ENCODE results near the gene MYO18B.

MYO18B gene

DNA sequence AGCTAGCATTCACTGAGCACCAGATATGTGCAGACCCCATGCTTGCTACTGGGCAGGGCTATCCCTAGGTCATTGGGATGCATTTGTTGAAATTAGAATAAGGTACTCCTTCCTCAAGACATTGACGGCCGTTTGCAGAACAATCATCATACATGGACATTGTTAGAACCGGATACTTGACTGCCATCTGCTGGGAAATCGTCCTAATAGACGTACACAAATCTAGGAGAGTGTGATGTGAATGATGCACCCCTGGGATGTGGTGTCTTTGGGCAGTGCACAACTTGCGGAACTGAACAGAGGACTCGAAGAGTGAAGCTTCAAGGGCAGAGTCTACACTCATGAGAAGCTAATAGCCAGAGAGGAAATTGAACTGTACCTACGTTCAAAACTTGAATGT, 35.9 kb downstream of the MYO18B start:
- no peak for DNase-seq

DNA sequence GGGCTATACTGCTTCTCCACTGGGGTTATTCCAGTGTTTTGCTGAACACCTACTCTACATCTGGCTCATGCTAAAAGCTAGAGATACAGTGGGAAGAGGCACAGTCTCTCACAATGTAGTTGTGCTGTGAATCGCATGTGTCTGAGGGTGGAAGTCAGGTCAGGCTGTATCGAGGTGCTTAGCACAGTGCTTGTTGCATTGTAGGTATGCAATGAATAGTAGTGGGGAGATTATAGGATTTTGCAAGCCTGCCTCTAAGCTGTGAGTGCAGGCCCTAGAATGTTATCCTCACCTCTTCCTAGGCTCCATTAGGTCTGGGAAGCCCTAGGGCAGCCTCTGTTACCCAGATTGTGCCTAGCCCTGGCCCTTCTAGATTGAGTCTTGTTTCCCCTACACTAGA, 37.4 kb downstream of the MYO18B start:
- DNase-seq: no peak

DNA sequence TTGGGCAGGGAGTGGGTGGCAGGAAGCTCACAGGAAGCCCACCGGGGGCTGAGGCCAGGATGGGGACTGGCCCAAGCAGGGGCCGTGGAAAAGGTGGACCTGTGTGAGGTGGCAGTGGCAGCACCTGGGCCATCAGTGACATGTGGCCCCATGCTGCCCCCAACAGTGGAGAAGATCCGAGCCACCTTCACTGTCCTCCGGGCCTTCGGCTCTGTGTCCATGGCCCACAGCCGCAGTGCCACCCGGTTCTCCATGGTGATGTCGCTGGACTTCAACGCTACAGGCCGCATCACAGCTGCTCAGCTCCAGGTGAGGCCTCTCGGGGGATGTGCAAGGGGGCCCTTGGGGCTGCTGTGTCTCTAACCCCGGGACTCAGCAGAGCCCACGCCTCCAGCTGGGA, 37.9 kb downstream of the MYO18B start:
- no peak for DNase-seq

DNA sequence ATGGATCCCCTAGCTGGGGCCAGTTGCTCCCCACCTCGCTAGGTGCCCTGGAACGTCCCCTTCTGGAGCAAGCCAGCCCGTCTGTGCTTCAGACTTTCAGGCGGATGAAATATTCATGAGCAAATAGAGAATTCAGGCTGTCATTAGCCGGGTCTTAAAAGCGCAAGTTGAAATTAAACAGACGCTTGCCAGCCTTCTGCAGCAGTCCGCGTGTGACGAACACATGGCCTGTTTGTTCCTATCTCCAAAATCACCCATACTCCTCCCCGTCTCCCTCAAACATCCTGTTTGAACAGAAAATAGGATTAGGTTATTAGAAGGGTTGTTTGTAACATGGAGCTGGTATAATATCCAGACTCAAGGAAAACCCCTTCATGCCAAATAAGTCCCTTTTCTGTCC, 38.7 kb downstream of the MYO18B start:
- no peak for DNase-seq

DNA sequence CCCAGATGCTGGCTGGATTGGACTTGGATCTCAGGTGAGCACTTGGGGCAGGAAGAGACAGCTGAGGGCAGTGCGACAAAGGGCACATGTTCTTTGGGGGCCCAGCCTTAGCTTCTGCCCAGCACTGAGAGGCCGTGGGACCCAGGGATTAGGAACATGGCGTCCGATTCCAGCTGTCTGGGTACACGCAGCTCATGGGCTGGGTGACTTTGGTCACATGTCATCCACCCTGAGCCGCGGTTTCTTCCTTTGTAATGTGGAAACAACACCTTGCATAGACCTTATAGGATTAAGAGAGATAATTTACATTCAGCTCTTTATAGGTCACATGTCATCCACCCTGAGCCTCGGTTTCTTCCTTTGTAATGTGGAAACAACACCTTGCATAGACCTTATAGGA, 39.8 kb downstream of the MYO18B start:
- DNase-seq: no peak

DNA sequence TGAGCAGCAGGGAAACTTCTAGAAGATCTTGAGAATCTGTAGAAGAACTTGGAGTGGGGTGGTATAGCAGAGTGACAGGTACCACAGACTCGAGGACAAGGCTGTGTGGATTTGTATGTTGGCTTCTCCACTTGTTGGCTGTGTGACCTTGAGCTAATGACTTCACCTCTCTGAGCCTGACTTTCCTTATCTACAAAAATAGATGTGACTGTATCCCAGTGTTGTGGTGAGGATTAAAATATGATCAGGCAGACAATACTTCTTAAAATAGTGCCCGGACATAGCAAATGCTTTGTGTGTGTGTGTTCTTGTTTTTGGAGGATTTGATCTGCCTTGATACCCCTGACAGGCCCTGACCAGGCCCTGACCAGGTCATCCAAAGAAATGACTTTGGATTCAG, 40.8 kb downstream of the MYO18B start:
- no peak for DNase-seq

DNA sequence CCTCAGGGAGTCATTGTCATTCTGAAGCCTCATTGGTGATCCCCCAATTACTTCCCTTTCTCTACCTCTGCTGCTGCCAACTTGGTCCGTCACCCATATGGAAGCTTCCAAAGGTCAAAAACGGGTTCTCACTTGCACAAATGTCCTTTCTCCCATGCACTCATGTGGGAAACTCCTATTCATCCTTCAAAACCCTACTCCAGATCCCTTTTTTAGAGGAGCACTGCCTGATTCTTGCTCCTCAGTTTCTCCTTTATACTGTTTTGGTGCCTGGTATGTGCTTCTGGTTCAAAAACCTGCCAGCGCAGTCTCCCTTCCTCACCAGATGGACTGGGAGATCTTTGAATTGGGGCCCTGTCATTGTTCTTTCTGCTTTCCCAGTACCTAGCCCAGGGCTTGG, 41.9 kb downstream of the MYO18B start:
- DNase-seq: no peak

DNA sequence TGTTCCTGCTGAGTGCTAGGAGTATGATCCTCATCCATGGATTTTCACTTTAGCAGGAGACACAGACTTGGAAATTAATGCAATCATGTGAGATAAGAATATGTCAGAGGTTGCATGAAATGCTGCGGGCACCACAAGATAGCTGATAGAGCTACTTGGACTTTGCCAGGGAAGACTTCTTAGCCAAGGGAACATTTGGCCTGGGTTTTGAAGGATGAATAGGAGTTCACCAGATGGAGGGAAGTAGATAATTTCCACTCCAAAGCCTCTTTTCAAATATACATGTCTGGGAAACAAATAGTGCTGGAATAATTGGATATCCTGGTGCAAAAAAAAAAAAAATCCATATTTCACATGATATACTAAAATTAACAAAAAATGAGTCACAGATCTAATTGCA, 44.2 kb downstream of the MYO18B start:
- no peak for DNase-seq

DNA sequence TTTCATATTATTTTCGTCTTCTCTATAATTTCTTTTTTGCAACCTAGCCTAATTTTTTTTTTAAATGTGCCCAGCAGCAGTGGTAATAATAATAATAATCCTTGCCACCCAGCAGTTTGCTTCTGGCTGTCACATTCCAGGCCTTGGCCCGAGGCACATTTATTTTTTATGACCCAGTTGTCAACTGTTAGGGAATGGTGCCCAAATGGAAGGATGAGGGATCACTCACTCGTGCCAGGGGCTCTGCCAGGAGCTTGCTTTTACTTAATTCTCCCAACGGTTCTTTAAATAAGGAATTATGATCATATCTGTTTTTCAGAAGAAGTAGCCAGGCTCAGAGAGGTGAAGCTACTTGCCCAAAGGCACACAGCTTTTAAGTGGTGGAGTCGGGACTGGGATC, 49.6 kb downstream of the MYO18B start:
- no peak for DNase-seq

DNA sequence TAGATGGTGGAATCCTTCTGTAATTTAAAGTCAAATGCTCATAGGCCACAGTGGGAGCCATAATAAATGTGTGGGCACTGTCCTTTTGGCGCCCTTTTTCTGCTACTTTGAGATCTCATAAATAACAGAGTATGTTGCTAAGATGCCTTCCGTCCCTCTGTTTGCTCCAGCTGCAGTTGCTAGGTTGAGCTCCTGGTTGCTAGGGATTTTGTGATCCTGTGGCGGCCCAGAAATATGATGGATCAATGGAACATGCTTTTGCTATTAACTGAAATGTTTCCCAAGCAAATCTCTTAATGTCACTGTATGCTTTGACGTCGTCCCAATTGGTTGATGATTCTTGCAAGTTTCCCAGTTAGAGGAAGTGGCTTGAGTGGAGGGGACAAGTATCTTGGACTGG, 53.5 kb downstream of the MYO18B start:
- DNase-seq: no peak

DNA sequence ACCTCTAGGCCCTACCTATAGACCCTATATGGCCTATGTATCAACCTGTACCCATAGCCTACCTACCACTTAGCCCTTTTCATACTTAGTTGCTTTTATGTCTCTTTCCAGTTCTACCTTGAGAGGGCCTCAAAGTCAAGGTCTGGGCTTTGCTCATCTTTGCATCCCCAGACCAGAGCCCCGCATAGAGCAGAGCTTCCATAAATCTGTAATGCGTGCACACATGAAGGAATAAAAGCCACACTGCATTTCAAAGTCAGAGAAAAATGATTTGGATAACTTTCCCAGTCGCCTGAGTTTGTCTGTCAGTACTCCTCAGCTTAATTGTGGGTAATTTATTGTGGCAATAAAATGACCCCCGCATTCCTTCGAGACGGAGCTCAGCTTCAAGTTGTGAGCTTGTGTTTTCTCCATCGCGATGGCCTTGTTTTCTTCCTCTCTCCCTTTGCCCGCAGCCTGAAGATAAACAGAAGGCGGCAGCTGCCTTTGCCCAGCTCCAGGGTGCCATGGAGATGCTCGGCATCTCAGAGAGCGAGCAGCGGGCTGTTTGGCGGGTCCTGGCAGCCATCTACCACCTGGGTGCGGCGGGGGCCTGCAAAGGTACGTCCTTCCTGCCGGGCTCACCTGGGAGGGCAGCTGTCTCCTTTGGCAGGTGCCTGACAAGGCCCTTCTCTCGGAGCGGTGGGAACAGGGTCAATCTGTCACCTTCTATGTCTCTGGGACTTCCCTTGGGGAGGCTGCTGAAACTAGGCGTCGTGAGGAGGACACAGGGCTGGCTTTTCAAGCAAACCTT, 55.7 kb downstream of the MYO18B start:
- DNase-seq: no peak

DNA sequence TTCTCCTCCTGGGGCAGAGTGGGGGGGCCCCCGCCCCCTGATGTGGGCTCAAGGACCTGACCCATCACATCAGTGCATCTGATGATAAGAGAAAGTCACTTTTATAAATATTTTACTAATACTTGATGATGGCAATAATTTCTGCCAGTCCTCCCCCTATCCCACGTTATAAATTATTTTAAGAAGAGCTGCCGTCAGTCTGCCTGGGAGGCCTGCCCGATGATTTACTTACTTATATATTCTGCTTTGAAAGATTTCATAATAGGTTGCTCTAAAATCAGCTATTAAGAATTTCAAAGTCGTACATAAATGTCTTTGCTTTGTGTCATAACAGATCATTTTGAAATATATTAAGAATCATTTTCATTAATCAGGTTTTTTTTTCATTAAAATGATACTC, 58.8 kb downstream of the MYO18B start:
- DNase-seq: no peak

DNA sequence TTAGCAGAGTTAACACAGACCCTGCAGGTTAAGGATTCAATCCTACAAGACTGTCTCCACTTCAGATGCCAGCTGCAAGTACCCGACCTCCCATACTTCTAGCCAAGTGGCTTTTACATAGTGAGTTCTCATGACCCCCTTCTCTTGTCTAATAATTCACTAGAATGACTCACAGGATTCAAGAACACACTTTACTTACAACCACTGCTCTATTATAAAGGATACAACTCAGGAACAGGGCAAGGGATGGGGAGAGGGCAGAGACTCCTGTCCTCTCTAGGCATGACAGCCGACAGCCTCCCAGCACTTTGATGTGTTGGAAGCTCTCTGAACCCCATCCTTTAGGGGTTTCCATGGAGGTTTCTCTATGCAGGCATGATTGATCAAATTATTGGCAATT, 60.0 kb downstream of the MYO18B start:
- DNase-seq: no peak

DNA sequence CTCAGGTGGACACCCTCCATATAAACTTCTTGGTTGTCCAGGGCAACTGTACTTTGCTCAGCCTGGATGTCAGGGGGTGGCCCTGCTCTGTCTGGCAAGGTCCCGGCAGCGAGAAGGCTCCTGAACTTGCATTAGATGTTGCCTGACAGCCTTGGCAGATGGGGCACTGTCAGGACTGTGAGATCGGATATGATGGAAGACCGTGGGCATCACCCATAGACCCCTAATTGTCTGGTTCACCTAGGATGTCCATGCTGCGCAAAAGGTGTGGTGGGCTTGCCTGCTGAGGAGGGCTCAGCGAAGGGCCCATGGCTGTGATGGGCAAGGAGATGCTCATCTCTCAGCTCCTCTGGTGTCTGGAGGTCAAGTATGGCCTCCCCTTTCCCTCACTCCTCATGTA, 62.7 kb downstream of the MYO18B start:
- no peak for DNase-seq

DNA sequence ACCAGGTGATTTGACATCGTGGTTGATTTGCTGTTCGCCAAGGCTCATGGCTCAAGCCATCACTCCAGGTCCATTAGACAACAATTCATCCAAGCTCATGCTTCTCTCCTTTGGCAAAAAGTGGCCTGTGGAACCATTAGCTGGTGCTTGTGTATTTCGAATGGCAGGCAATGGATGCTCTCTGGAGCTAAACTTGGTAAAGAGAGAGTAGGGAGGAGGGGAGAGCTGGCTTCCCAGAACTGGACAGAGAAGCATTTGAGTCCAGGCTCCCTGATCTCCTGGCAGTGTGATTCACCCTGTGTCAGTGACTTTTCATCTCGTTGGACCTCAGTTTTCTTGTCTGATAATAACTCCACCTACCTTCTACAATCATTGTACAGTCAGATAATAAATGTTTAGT, 64.6 kb downstream of the MYO18B start:
- no peak for DNase-seq

DNA sequence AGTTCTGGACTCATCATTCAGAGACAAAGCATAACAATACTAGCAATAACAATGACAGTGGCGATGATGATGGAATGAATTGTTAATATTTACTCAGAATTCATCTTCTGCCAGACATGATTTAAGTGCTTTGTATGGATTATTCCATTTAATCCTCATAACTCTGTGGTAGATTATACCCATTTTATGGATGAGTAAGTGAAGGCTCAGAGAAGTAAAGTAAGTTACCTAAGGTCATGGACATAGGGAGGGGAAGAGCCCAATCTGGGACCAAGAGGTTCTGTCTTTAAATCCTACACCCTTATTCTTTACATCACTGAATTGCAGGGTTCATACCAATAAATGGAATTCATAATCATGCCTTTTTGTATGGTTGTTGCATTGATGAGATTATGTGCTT, 72.7 kb downstream of the MYO18B start:
- no peak for DNase-seq

DNA sequence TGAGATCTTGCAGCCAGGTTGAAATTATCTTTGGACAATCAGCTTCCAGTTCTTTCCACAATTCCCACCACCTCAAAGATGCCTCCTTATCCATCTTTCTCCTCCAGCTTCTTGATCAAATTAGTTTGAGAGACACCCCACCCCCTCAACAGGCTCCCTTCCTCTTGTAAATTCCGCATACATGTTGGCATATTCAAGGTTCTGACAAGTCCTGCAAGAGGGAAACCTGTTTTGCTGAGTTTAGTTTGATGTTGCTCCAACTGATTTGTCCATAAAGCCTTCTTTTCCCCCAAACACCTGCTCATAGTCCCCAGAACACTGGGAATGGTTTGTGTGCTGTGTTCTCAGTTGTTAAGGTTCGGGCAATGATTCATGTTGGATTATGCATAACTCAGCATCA, 73.6 kb downstream of the MYO18B start:
- DNase-seq: no peak

DNA sequence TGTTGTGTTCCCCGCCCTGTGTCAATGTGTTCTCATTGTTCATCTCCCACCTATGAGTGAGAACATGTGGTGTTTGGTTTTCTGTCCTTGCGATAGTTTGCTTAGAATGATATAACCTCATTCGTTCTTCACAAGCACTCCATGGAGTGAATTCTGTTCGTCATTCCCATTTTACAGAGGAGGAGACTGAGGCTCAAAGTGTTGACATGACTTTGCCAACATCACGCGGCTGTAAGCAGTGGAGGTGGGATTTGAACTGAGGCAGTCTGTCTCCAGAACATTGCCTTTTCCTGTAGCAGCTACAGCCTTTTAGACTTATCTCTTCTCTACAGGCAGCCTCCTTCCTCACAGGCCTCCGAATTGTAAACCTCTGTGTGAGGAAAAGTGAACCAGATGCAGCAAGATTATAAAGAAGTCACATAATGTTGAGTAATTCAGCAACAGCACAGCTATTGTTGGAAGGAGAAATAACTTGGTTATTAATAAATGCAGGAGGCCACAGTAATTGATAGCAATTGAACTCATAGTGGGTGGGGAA, 74.6 kb downstream of the MYO18B start:
- no peak for DNase-seq

DNA sequence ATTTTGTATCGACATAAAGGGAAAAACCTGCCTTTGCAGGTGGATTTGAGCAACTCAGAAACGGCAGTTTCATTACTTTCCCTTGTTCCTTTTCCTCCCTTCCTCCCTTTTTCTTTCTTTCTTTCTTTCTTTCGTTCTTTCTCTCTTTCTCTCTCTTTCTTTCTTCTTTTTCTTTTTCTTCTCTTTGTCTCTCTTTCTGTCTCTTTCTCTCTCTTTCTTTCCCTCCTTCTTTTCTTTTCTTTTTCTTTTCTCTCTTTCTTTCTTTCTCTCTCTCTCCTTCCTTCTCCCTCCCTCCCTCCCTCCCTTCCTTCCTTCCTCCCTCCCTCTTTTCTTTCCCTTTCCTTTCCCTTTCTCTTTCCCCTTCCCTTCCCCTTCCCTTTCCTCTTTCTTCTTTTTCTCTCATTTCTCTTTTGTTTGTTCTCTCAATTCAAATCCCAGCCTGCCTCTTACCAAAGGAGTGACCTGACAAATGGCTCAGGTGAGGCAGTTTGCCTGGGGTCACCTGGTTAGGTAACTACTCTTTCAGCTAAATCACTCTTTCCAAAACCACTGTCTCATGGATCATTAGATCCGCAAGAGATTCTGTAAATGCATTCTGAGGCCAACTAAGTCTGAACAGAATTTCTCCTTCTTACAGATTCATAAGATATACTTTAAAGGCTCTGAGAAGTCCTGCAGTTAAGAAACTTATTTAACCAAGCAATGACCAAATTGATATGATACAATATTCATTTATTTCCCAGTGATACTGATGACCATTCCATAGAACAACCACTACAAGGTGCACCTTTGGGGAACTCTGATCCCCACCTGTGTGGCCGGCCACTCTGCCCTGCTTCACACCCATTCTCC, 75.3 kb downstream of the MYO18B start:
- no peak for DNase-seq

DNA sequence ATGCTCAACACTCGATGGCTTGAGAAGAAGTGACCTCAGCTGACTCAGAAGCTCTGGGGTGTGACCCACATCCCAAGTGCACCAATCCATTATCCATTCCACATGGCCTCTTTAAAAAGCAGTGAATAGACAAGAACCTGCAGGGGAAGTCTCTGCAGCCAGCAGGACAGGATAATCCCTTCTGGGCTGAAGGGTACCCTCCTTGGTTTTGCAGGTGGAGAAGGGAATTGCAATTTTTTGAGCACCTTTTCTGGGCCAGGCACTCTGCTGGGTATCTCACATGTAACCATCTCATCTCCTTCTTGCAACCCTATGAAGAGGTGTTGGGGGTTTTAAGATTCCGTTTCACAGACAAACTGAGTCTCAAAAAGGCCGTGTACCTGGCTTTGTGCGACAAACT, 76.6 kb downstream of the MYO18B start:
- DNase-seq: no peak

DNA sequence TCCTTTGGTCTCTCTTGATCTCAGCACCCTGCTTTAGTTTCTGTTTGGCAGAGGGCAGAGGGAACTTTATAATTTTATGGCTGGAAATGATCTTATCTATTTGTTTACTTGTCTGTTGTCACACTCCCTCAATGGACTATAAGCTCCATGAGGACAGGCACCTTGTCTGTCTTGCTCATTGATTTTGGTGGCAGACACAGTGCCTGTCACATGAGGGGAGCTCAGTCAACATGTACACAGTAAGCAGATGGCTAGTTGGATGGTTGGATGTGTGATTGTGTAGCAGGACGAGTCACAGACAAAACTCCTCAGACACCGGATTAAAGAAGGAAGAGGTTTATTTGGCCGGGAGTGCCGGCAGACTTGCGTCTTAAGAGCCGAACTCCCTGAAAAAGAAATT, 80.4 kb downstream of the MYO18B start:
- no peak for DNase-seq

DNA sequence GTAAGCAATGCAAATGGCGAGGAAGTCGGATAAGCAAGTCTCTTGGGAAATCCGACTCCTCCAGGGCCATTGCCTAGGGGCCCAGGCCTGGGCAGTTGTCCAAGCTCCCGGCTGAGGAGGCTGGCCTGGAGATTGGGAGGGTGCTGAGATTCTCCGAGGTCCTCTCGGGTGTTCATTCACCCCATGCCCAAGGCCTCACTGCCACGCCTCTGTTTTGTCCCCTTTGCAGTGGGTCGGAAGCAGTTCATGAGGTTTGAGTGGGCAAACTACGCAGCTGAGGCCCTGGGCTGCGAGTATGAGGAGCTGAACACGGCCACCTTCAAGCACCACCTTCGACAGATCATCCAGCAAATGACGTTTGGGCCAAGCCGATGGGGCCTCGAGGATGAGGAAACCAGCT, 81.3 kb downstream of the MYO18B start:
- DNase-seq: no peak

DNA sequence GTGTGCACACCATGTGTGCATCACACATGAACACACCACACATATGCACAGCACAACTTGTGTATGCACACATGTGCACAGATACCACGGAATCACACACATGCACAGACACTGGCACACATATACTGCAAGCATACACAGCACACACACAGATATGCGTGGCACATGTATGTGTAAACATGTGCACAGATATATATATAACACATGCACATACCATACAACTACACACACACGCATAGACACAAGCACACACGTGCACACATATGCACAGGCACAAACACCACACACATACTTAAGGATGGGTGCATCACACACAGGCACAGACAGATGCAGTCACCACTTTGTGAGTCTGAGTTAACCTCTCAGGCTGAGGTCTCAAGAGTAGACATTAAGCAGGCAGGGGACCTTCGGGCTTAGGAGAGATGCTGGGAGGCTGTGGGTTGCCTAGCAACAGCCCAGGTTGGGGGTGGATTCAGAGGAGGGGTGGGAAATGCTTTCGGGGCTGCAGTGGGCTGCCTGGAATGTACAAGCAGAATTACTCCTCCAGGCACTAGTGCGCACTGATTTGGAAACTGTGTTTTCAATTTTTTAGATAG, 82.9 kb downstream of the MYO18B start:
- DNase-seq: no peak

DNA sequence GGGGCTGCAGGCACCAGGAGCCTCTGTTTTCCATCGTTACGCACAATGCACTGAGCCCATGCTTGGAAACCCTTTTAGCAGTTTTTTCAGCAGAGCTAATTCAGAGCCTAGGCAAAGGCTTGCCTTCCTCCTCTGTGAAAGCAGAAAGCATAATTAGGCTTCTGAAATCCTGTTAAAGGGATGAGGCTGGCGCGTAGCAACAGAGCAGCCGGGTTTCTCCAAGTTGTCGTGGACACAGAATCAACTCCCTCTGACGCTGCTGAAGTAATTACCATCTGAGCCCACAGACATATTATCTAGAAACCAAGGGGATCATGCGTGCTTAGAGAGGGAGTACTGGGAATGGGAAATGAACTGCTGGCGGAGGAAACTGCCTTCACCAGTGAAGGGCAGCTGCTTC, 85.4 kb downstream of the MYO18B start:
- no peak for DNase-seq
